ENCODE data around the gene TADA2B. TPM values are rescaled to one million over a fixed set of nuclear protein-coding genes. Genes with fewer than 3 reads are reported as not detected.

TADA2B gene
- polyA plus RNA-seq, 1 donor: 19.1 TPM

DNA sequence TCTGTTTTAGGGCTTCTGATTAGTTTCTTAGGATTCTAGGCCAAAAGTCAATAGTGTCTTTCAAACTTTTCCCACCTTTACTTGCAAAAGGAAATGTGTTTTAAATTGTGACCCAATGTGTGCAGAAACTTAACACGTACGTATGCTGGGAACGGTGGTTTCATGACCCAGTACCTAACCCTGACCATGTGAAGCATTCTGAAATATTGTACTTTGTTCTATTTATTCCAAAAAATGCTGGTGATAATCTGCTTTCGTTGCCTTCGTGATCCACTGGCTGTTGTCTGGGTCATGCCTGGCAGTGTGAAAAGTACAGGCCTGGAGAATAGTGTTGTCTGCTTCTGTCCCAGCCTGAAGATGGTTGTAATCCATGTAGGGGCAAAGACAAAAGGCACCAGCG, 26.7 kb upstream of the TADA2B start:
- no peak for DNase-seq

DNA sequence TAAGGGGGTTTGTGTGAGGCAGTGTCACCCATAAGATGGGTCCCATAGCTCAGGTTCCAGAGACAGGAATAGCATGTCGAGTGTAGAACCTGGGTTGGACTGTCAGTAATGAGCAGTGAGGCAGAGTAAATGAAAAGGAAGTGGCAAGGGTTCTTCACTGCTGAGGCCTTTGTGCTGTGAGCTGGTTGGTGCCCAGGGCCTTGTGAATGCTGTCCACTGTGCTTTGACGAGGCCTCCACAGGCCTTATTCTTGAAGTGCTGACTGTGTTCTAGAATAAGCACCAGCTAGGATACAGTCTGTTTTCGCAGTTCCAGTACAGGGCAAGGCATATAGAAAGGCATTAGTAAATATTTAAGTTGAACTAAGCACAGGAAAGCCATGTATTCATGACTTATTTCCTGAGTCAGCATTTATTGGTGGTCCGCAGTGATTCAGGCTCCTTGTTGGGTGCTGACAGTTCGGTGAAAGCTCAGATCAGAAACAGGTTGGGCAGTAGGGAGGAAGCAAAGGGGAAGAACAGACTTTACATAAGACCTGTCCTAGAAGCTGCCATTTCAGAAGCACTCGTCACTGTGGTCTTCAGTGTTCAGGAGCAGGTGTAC, 25.6 kb upstream of the TADA2B start:
- DNase-seq: no peak

DNA sequence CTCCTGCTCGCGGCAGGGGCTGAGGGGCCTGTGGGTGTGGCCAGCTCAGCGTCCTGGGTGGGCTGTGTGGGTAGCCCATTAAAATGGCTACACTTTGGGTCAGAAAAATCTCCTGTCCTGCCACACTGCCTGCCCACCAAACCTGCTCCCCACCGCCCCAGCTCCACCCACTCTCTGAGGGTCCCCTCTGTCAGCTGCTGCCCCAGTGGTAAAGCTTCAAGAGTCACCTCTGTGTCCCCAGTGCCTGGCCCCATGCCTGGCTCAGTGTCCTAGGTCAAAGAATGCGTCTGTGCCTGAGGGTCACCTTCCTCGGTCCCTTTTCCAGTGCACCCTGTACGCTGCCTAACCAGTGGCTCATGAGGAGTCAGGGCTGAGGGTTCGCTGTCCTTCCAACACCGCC, 24.9 kb upstream of the TADA2B start:
- no peak for DNase-seq

DNA sequence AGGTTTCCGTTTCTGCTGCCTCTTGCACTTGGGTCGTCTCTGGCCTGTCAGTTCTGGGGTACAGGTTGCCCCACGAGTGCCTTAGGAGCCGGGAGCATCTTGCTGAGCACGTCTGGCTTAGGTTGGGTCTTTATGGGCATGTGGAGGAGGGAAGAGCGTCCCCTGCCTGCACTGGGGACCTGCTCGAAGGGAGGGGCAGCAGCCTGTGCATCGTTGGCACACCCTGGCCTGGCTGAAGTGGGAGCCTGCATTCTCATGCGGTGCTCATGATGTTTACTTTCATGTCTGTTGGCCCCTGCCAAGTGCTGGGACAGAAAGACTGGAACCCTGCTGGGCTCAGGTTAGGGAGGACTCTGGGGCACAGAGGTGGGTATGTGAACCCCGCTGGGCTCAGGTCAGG, 23.8 kb upstream of the TADA2B start:
- DNase-seq: no peak

DNA sequence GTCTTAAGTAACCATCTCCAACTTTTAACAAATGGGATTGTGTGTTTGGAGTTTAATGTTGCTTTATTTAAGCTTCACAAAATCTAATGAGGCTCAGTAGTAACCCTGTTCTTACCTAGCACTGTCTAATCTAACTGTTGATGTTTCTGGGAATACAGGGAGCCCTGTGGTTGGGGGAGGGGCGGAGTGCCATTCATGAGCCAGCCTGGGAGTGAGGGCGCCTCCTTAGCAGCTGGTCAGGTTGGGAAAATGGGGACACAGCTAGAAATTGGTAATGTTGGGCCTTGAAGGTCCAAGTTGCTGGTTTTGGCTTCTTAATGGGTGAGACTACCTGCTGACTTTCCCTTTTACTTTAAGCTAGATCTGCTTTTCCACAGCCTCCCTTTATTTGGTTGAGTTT, 22.9 kb upstream of the TADA2B start:
- DNase-seq: no peak

DNA sequence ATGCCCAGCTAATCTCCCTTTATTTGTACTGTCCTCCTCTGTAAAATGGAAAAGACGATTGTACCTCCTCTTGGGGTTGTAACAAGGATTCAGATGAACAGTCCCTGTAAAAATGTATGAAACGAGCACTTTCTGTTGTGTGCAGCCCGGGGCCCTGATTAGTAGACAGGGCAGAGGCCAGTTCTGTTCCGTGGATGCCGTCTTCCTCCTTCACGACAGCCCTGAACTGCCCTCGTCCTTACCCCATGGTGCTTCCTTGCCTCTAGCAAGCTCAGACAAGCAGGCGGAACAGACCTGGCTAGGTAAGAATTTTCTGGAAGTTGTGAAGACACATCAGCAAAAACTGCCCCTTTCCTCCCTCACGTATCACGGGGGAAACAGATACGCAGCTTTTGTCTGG, 22.3 kb upstream of the TADA2B start:
- no peak for DNase-seq

DNA sequence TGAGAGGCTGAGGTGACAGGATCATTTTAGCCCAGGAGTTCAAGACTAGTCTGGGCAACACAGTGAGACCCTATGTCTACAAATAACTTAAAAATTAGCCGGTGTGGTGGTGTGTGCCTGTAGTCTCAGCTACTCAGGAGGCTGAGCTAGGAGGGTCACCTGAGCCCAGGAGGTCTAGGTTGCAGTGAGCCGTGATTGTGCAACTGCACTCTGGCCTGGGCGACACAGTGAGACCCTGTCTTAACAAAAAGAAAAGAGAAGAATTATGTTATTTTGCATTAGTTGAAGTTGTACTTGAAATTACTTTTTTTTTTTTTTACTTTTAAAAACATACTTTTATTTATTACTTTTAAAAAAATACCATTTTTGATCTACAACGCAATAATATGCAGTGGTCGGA, 21.8 kb upstream of the TADA2B start:
- no peak for DNase-seq

DNA sequence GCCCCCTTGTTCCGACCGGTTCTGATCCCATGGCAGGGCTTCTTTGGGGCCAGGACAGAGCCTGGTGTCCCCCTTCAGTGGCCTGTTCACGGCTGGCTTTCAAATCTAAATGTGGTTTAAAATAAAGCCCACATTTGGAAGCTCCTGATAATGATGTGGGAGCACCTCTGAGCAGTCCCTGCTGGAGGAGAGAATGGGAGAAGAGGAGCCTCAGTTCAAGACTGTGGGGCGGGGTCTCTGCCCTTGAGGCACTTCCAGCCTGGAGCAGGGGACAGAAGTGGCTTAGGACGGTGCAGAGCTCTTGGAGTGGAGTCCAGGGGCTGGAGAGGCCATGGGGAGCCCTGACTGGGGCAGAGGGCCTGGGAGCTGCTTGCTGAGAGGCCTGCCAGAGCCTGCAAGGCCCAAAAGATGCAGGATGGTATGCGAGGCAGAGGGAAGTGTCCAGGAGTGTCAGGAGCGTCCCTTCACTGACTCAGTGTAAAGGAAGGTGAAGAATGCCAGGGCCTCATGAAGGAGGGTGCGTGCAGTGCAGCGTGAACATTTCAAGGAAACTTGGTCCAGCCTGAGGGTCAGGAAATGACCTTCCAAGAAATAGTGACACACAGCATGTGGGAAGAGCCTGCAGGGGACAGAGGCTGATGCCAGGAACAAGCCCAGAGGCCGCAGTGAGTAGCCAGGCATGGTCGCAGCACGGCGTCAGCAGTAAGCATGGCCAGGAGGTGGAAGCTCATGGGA, 21.1 kb upstream of the TADA2B start:
- no peak for DNase-seq

DNA sequence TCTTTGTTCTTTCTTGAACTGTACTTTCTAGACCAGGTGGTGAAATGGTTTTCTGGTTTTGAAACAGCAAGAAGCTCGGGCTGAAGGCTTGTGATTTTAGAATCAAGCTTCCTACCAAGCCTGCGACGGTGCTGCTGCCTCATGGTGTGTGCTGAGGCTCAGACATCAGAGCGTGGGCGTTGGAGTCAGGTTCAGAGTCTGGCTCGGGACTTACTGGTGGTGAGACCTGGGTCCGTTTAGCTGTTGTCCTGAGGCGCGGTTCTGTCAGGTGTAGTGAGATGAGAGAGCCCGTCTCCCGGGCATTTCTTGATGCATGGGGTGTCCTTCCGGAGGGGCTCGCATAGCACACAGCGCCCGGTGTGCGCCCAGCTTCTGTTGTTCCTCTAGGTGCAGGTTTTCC, 19.7 kb upstream of the TADA2B start:
- no peak for DNase-seq

DNA sequence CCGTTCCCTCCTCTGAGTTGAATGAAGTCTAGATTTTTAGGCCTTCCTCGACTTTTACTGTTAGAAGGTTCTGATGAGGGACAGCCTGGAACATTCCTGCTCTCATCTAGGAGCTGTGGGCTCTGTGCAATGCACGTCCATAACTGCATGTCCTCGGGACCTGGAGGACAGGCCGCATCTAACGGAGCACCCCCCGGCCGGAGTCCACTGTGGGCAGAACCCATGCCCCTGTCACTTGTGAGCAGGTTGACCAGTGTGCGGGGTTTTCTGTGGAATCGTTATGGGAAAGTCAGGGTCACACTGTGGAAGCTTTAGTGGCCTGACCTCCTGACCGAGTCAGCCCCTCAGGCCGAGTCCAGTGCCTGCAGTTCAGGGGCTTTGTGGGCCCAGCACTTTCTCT, 19.3 kb upstream of the TADA2B start:
- DNase-seq: no peak

DNA sequence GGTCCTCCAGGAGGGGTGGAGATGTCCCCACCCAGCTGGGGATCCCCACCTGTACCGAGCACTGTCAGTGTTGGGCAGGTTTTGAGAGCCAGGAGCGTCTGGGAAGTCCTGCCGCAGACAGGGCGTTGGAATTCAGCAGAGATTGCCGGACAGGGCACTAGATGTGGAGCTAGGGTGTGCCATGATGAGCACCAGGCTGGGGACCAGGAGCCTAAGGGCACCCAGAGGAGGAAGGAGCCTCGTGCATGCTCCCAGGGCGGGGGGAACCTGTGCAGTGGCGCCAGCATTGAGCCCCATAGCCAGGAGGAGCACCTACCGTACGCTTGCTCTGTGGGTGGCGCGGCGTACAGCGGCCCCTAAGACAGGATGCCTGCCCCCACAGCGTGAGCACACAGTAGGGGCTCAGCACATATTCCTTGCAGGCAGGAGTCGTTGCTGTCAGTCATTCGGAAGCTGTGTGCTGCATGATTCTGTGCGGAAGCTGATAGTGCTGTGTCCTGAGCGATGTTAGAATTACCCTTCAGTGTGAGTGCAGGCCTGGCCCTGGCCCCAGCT, 18.8 kb upstream of the TADA2B start:
- no peak for DNase-seq

DNA sequence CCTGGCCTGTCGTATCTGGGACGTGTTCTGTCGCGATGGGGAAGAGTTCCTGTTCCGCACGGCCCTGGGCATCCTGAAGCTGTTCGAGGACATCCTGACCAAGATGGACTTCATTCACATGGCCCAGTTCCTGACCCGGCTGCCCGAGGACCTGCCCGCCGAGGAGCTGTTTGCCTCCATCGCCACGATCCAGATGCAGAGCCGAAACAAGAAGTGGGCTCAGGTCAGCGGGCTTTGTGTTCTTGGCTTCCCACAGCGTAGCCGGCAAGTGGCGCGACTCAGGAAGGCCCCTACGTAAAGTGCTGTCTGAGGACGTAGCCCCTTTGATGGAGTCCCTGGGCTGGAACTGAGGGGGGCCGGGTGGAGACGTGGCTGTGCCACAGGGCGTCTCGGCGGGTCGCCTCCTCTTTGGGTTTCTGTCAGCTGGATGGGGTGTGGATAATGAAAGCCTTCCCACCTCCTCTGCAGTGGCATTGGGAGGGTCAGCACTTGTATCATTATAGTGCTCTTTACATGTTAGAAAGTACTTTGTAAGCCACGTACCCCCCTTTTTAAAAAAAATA, 18.1 kb upstream of the TADA2B start:
- DNase-seq: no peak

DNA sequence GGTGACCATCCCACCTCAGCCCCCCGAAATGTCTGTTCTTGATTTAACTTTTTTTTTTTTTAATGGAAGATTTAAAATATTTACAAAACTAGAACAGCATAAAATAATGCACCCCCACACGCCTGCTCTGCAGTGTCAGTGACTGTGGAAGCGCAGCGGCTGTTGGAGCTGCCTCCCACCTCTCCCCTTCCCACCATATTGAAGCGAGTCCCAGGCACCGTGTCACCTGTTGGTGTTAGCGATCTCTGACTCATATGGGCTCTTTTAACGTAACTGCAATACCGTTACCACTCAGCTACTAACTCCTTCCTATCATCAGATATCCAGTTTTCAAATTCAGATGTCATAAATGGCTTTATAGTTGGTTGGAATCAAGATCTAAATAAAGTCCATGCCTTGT, 17.1 kb upstream of the TADA2B start:
- no peak for DNase-seq

DNA sequence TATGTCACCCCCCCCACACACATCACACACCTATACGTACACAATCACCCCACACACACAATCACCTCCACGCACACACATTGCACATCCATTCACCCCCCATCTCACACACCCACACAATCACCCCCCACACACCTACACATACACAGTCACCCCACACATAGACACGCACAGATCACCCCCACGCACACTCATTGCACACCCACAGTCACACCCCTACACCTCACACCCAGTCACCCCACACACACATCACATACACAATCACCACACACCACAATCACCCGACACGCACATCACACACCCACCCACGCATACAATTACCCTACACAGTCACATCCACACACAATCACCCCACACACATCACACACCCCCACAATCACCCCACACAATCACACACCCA, 15.9 kb upstream of the TADA2B start:
- no peak for DNase-seq

DNA sequence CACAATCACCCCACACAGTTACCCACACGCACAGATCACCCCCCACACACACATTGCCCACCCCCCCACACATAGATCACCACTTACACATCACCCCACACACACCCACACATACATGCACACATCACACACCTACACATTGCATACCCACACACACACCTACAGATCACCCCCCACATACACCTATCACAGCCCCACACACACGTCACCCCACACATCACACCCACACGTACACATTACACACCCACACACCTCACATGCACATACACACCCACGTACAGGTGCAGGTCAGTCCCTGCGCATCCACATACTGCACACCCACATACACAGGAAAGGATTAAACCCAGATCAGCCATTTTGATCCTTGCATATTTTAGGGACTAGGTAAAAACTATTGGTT, 15.3 kb upstream of the TADA2B start:
- no peak for DNase-seq

DNA sequence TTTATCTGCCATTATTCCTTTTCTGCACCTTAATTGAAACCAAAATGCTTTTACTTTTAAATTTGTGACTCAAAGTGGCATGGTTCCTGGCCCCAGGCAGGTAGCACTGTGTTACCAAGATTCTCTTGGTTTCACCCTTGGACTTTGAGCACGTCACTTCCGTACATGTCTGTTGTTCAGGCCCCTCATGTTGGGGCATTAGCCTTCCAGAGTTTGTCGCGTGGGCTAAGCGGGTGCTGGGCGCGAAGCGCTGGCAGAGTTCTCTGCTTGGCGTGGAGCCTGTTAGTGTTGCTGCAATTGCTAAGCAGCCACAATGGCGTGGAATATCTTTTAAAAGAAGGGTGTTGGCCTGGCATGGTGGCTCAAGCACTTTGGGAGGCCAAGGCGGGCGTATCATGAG, 14.0 kb upstream of the TADA2B start:
- no peak for DNase-seq

DNA sequence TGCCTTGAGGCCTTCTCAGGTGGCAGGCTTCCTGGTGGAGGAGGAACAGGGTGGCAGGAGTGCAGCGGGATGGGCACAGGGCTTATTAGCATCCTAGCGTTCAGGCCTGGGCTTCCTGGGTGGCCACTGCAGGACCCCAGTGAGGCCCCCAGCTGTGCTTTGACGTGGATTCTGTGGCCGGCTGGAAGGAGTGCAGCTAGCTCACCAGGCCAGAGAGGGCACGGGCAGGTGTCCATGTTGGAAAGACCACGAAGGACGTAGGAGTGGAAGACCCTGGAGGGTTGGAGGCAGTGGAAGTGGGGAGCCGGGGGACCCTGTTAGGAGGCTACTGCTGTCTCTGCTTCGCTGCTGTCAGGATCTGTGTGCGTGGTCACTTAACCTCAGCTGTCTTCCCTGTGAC, 13.3 kb upstream of the TADA2B start:
- no peak for DNase-seq

DNA sequence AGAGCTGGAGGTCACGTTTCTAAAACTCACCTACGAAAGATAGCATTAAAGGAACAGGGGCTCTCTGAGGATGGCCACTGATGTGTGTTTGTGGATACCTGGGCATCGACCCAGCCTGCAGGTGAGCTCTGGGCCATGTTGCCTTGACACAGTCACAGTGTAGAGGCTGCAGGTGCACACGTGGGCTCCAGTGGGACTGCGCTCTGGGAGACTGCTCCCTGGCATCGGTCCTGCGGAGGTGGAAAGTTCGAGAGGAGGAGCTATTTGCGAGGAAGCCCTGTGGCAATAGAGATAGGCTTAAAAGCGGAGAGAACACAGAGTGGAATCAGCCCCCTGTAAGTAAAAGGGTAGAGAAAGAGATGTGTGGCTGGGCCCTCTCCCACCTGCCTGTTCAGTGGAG, 12.3 kb upstream of the TADA2B start:
- DNase-seq: no peak

DNA sequence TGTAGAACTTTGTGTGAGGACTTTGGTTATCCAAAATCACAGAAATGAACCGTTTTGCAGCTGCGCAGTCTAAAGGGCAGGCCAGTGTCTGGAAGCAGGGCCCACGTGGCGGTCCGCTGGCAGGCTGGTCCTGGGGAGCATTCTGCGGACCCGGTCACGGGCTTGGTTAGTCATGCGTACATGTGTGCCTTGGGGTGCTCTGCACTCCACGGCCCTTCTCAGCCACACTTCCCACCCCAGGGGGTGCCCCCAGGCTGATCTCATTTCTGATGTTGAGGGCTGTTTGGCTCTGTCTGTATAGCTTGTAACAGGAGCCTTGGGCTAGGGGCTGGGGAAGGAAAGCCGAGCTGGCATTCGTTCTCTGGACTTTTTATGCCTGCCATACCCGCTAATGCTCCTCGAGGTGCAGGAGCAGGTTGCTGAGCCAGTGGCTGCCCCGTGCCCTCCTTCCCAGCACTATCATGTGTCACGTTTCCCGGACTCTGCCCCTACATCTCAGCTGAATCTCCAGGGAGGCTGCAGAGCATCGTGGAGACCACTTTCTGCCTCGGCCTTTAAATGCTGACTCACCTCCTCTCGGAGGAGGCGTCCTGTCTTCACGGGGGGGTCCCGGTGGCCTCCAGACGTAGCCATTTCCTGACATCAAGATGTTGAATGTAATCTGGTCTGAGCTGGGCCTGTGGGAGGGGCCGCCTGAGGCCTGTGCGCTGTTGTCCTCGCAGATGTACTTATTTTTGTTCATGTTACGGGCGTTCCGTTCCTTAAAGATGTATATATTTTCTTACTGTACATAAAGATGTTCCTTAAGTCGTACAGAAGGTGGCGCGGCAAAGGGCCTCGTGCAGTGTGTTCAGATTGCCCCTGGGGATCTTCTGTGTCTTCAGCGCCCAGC, 11.4 kb upstream of the TADA2B start:
- DNase-seq: no peak

DNA sequence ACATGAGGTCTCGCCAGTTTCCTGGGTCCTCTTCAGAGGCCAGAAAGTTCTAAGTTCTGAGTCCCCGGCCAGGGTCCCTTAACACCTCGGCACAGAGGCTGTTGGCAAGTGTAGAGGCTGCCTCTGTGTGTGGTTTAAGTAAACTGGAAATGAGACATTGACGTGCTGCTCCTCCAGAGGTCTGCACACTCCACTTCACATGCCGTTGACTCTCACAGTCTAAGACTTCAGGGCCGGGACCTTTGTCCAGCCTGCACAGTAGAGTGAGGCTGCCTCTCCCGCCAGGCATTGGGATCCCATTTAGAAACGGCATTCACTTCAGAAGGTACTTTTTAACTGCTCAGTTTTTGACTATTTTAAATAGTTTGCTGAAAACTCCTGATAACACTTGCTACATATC, 10.6 kb upstream of the TADA2B start:
- no peak for DNase-seq

DNA sequence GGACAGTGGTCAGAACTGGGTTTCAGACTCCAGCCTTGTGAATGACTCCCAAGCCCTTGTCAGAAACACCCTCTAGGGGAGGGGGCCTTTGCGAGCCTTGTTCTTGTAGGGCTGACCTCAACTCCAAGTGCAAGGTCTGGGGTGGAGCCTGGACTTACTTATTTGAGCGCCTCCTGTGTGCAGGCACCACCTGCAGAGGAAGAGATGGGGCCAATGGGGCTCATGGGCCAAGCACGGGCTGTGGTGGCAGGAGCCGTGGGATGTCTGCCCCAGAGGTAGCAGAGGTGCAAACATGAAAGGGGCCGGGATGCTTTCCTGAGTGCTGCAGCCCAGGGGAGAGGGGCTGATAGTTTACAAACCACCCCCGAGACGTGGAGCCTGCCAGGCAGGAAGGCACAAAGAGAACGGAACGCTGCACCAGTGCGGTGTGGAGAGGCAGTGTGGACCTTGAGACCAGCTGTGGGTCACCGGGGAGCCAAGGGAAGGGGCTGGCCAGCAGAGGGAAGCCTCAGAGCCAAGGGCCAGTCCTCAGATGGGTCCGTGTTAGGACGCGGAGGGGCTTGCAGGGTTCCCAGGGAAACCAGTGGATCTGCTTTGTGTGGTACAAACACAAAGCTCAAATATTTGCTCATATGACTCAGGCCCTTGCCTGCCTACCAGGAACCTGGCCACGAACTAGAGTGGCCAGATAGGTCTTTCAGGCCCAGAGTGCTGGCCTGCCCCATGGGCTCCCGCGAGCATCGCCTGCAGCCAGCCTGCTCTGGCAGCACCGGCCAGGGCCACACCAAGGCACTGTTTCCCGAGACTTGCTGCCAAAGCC, 8.7 kb upstream of the TADA2B start:
- no peak for DNase-seq

DNA sequence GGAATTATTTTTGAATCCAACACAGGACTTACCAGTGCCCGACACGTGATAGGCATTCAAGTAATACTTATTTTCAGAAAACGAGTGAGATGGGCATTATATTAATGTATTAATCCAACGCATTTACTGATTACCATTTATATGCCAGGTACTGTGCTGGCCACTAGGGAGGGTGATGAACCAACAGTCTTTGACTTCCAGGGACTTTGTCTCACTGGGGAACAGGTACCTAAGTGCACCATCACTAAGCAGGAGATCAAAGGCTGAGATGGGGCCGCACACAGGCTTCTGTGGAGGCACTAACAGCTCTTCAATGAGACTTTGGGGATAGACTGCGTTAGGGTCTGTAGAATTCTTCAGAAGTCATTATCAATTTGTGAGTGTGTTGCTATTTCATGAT, 5.7 kb upstream of the TADA2B start:
- DNase-seq: no peak

Data from left kidney (tissue), 2 donors.